Esophagus muscularis mucosa (tissue), 3 donors: ENCODE measurements around the gene CITED4.

Source experiments
- EP300 ChIP-seq: sonication (generic); formaldehyde crosslinking; IDR thresholded peaks from one replicate; pipeline ENCODE4 v1.6.1; 2017; ENCODE audit warnings: antibody characterized with exemption
- TF ChIP-seq, protein P1 (sequence below), 3 experiments: fragments of 200-600 bp in 2 of 3; fragments of 450-650 bp in 1 of 3; sonication (generic) in 2 of 3; IDR thresholded peaks; one replicate each; pipeline ENCODE4 v1.5.1; 2017 to 2019; ENCODE audit warnings: antibody characterized with exemption in 3 of 3, mild to moderate bottlenecking in 2 of 3, moderate library complexity in 1 of 3

DNA sequence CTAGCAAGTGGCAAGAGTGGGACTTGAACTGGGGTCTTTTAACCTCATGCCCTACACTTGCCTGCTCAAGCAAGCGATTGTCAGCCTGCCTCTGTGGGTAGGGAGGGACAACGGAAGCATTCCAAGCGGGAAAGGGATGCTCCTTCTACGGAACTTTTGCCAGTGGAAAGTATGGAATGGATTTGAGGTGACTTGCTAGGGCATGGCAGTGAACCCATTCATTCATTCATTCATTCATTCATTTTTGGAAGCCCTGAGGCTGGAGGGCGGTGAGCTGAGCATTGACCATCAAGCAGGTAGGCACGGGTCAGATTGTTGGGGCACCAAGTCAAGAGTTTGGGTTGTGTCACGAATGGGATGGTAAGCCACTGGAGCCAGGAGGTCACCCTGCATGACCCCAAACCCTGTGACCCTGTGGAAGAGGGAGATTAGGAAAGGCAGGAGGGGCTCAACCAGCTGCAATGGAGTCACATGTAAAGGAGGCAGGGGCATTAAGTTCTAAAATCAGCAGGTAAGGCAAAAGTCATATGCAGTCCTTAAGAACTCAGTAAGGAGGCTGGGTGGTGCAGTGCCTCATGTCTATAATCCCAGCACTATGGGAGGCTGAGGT lies 11.8 kb upstream of the CITED4 start:
- TF ChIP-seq, protein P1, sequence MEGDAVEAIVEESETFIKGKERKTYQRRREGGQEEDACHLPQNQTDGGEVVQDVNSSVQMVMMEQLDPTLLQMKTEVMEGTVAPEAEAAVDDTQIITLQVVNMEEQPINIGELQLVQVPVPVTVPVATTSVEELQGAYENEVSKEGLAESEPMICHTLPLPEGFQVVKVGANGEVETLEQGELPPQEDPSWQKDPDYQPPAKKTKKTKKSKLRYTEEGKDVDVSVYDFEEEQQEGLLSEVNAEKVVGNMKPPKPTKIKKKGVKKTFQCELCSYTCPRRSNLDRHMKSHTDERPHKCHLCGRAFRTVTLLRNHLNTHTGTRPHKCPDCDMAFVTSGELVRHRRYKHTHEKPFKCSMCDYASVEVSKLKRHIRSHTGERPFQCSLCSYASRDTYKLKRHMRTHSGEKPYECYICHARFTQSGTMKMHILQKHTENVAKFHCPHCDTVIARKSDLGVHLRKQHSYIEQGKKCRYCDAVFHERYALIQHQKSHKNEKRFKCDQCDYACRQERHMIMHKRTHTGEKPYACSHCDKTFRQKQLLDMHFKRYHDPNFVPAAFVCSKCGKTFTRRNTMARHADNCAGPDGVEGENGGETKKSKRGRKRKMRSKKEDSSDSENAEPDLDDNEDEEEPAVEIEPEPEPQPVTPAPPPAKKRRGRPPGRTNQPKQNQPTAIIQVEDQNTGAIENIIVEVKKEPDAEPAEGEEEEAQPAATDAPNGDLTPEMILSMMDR (IDR thresholded peaks at IDR 0.05) = no peak
- no peak for TF ChIP-seq EP300
